GM23248 (cell line): Measurements from ENCODE around the gene UNC119B. TPM values are rescaled to one million over a fixed set of nuclear protein-coding genes. Genes with fewer than 3 reads are reported as not detected.

ENCODE experiments used
- DNase-seq: peaks from one replicate; pipeline ENCODE4 v3.0.0-alpha.2; 2015
- H2AFZ ChIP-seq: fragments of 200-600 bp; sonication (generic); 2 replicates; pipeline ENCODE4 v1.6.1; 2016; ENCODE audit warnings: antibody characterized with exemption
- H3F3A ChIP-seq: fragments of 200-600 bp; sonication (generic); 2 replicates; pipeline ENCODE4 v1.6.1; 2016; ENCODE audit warnings: mild to moderate bottlenecking, antibody characterized with exemption, mixed run types; ENCODE audit not compliant: insufficient read depth
- H3K27ac ChIP-seq: fragments of 200-600 bp; sonication (generic); 2 replicates; pipeline ENCODE4 v1.5.1; 2016; ENCODE audit warnings: mild to moderate bottlenecking
- H3K27me3 ChIP-seq: fragments of 200-600 bp; sonication (generic); replicated peaks from 2 replicates; pipeline ENCODE4 v1.6.1; 2016; ENCODE audit warnings: mild to moderate bottlenecking; ENCODE audit not compliant: insufficient read depth
- H3K36me3 ChIP-seq: fragments of 200-600 bp; sonication (generic); 2 replicates; pipeline ENCODE4 v1.6.1; 2016; ENCODE audit warnings: low read depth, mild to moderate bottlenecking
- H3K4me1 ChIP-seq: fragments of 200-600 bp; sonication (generic); 2 replicates; pipeline ENCODE4 v1.6.1; 2016; ENCODE audit warnings: mild to moderate bottlenecking; ENCODE audit not compliant: insufficient read depth
- H3K4me2 ChIP-seq: fragments of 200-600 bp; sonication (generic); one replicate; pipeline ENCODE4 v1.6.1; 2016; ENCODE audit warnings: mild to moderate bottlenecking; ENCODE audit not compliant: unreplicated experiment
- H3K4me3 ChIP-seq: fragments of 200-600 bp; sonication (generic); 2 replicates; pipeline ENCODE4 v1.5.1; 2016; ENCODE audit warnings: mild to moderate bottlenecking
- H3K79me2 ChIP-seq: fragments of 200-600 bp; sonication (generic); 2 replicates; pipeline ENCODE4 v1.6.1; 2016; ENCODE audit warnings: mild to moderate bottlenecking; ENCODE audit not compliant: insufficient read depth
- H3K9ac ChIP-seq: fragments of 200-600 bp; sonication (generic); 2 replicates; pipeline ENCODE4 v1.6.1; 2016; ENCODE audit warnings: mild to moderate bottlenecking
- H3K9me2 ChIP-seq: fragments of 200-600 bp; sonication (generic); 2 replicates; pipeline ENCODE4 v1.6.1; 2016; ENCODE audit warnings: mixed run types, mild to moderate bottlenecking, moderate library complexity; ENCODE audit not compliant: insufficient read depth
- H3K9me3 ChIP-seq: fragments of 200-600 bp; sonication (generic); one replicate; pipeline ENCODE4 v1.6.1; 2017; ENCODE audit warnings: low read depth
- H4K20me1 ChIP-seq: fragments of 200-600 bp; sonication (generic); 2 replicates; pipeline ENCODE4 v1.6.0; 2016; ENCODE audit not compliant: insufficient read depth
- EZH2 ChIP-seq: fragments of 200-600 bp; sonication (generic); IDR thresholded peaks from 2 replicates; pipeline ENCODE4 v1.6.1; 2018; ENCODE audit warnings: antibody characterized with exemption, mild to moderate bottlenecking; ENCODE audit not compliant: insufficient read depth, poor library complexity, severe bottlenecking
- EZH2phosphoT487 ChIP-seq: fragments of 200-600 bp; sonication (generic); IDR thresholded peaks from 2 replicates; pipeline ENCODE4 v1.6.1; 2018; ENCODE audit warnings: antibody characterized with exemption, moderate library complexity, mild to moderate bottlenecking, low read depth; ENCODE audit not compliant: insufficient read depth
- WGBS, 2 experiments: methylation state at CpG; one replicate each; pipeline ENCODE4 v1.1.6; 2015 to 2017; ENCODE audit warnings: low lambda C conversion rate in 2 of 2, low coverage in 1 of 2; ENCODE audit errors: missing lambda C conversion rate in 2 of 2; 5-methylcytosine and 5-hydroxymethylcytosine counted together
- in situ Hi-C: fragments of 300-500 bp; cut with MboI; formaldehyde crosslinking; loops from 2 replicates; pipeline ENCODE4 v1.15.0; 2020
- polyA plus RNA-seq: library from polyadenylated mRNA; unstranded; fragments of >200 nt; fragmentation: Nextera tagmentation; extraction: Ambion mirVana; gene quantifications from 2 replicates; pipeline ENCODE4 v1.2.1, GENCODE V29; 2016
- total RNA-seq: library from RNA; depleted of rRNA; stranded (reverse); fragments of >200 nt; shearing (Covaris generic); gene quantifications from 2 replicates; pipeline ENCODE4 v1.2.3, GENCODE V29; 2014

Gene UNC119B
- total and polyA plus RNA-seq, 2 experiments from 2014 or later, result 7.6 to 22.4 TPM

DNA sequence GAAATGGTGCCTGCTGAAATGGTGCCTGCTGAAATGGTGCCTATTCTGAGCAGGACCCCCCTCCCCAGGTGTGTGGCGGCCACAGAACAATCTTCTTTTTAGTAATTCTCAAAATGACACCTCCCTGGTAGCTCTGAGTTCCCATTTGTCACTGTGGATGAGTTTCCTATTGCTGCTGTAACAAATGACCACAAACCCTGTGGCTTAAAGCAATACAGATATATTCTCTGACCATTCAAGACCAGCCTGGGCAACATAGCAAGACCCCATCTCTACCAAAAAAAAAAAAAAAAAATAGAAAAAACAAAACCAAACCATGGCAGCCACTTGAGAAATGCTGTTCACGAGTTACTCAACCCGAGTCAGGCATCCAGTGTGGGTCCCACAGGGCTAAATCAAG is 23.3 kb downstream of the UNC119B start:
- no peaks in the 10 kb centered on the region for H4K20me1 ChIP-seq
- H3K4me1 ChIP-seq, result no peaks in the 10 kb centered on the region
- no peak overlapping the region for H2AFZ ChIP-seq
- H3F3A ChIP-seq, result no peaks in the 10 kb centered on the region
- H3K4me2 ChIP-seq, result no peak overlapping the region
- H3K79me2 ChIP-seq, result no peaks in the 10 kb centered on the region
- WGBS, 2 experiments, result 91 to 98% methylated on average over 3 of the region's 3 CpGs
- no peak for TF ChIP-seq EZH2phosphoT487
- TF ChIP-seq EZH2, result no peak
- H3K27ac ChIP-seq, result no peak overlapping the region
- no peaks in the 10 kb centered on the region for H3K27me3 ChIP-seq
- H3K36me3 ChIP-seq, result no peaks in the 10 kb centered on the region
- H3K4me3 ChIP-seq, result no peak overlapping the region
- no peak overlapping the region for H3K9ac ChIP-seq
- no peaks in the 10 kb centered on the region for H3K9me3 ChIP-seq
- DNase-seq, result no peak
- no peaks in the 10 kb centered on the region for H3K9me2 ChIP-seq
- in situ Hi-C loops, result no loop called here

GRCh38 chr12:120734210-120734609 is 24.0 kb downstream of the UNC119B start:
- Histone ChIP-seq H3K4me1 (no peaks in the 10 kb centered on the region), H2AFZ (no peak overlapping the region), H3K4me2 (no peak overlapping the region), H3F3A (no peaks in the 10 kb centered on the region), H3K9ac (no peak overlapping the region), H3K36me3 (no peaks in the 10 kb centered on the region), H3K27ac (no peak overlapping the region), H3K9me3 (no peaks in the 10 kb centered on the region), H3K79me2 (no peaks in the 10 kb centered on the region), H4K20me1 (no peaks in the 10 kb centered on the region), H3K9me2 (no peaks in the 10 kb centered on the region), H3K4me3 (no peak overlapping the region), H3K27me3 (no peaks in the 10 kb centered on the region)
- 91 to 92% methylated on average over 10 of the region's 10 CpGs for WGBS, 2 experiments
- TF ChIP-seq EZH2 (no peak), EZH2phosphoT487 (no peak)
- DNase-seq, result no peak
- in situ Hi-C loops, result no loop called here

- H3K36me3 ChIP-seq, result no peaks in the 10 kb centered on the region
- no peaks in the 10 kb centered on the region for H3F3A ChIP-seq
- no peaks in the 10 kb centered on the region for H3K9me3 ChIP-seq
- in situ Hi-C loops, result no loop called here
- no peak for DNase-seq
- no peaks in the 10 kb centered on the region for H4K20me1 ChIP-seq
- H3K4me1 ChIP-seq, result no peaks in the 10 kb centered on the region
- 98 to 100% methylated on average over 1 to 3 of the region's 3 CpGs for WGBS, 2 experiments
- TF ChIP-seq EZH2 (no peak), EZH2phosphoT487 (no peak)
- no peak overlapping the region for H3K4me3 ChIP-seq
- no peak overlapping the region for H3K9ac ChIP-seq
- no peak overlapping the region for H2AFZ ChIP-seq
- no peak overlapping the region for H3K4me2 ChIP-seq
- H3K27ac ChIP-seq, result no peak overlapping the region
- no peaks in the 10 kb centered on the region for H3K27me3 ChIP-seq
- H3K9me2 ChIP-seq, result no peaks in the 10 kb centered on the region
- H3K79me2 ChIP-seq, result no peaks in the 10 kb centered on the region
Observed at GRCh38 chr12:120735181-120735580, 24.9 kb downstream of the UNC119B start.

- no peaks in the 10 kb centered on the region for H3K9me2 ChIP-seq
- no peaks in the 10 kb centered on the region for H3F3A ChIP-seq
- H3K4me3 ChIP-seq, result no peak overlapping the region
- H2AFZ ChIP-seq, result no peak overlapping the region
- H3K27me3 ChIP-seq, result no peaks in the 10 kb centered on the region
- 89 to 90% methylated on average over 31 to 36 of the region's 38 CpGs for WGBS, 2 experiments
- no peaks in the 10 kb centered on the region for H3K4me1 ChIP-seq
- no peak overlapping the region for H3K27ac ChIP-seq
- H4K20me1 ChIP-seq, result no peaks in the 10 kb centered on the region
- H3K36me3 ChIP-seq, result no peaks in the 10 kb centered on the region
- no peak for TF ChIP-seq EZH2
- no peak for TF ChIP-seq EZH2phosphoT487
- in situ Hi-C loops, result no loop called here
- DNase-seq, result no peak
- no peaks in the 10 kb centered on the region for H3K9me3 ChIP-seq
- no peaks in the 10 kb centered on the region for H3K79me2 ChIP-seq
- H3K9ac ChIP-seq, result no peak overlapping the region
- H3K4me2 ChIP-seq, result no peak overlapping the region
Observed at GRCh38 chr12:120736404-120737331, 26.4 kb downstream of the UNC119B start.
